Measurements from ENCODE around the gene FRMD4A. TPM values are rescaled to one million over a fixed set of nuclear protein-coding genes. Genes with fewer than 3 reads are reported as not detected.

Gene FRMD4A
- total and polyA plus RNA-seq, 2 of the 4 experiments (the other 2 are of a cell fraction) = 30.3 to 68.8 TPM

DNA sequence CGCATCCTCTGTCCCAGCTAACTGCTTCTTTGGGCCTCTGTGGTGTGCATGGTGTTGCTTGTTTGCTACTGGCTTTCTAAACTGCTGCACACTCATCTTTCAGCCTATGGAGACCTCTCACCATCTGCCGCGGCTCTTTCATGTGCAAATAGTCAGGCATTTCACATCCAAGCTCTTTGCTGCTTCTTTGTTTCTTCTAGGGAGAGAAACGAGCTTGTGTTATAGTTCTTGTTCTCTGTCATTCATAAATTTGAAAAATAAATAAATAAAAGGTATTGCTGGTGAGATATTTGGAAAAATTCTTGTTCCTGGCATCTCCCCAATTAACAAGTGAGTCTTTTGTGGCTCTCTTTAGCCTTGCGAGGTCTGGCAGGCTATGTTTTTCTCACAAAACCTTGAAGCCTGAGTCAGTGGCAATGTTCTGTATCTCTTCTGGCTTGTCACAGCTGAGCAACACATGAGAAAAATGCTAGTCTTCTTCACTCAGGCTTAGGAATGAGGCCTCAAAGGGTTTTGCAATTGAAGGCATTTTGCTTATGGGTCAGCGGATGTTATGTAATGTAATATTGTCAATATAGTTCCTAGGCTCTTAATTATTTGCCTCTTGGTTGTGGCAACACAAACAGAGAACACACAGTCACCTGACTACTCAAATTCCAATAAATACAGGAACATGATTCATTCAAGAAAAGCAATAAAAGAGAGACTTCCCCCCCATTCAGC is 274.0 kb downstream of the FRMD4A start:
- intact Hi-C loops (cut with micrococcal nuclease) (no loop called here), in situ Hi-C loops (cut with MboI; ENCODE audit: low sequenced_read_pairs) (no loop called here), dilution Hi-C loops (cut with HindIII; ENCODE audit: low sequenced_read_pairs, unreplicated experiment) (no loop called here)
- H3K23ac ChIP-seq (ENCODE audit: low read depth, low read length) = peak overlapping the region; percentile 6; the same call in 1 of the 2 replicates
- no TSS peak for BruUV-seq (replicated peaks)
- H3K56ac ChIP-seq (ENCODE audit: extremely low read depth, insufficient read depth, low read length) = no peak overlapping the region; the same call in 1 of the 2 replicates
- peak overlapping the region; percentile 66 for H2BK5ac ChIP-seq (ENCODE audit: low read depth, low read length, poor library complexity, severe bottlenecking)
- H2AK9ac ChIP-seq (replicated peaks; ENCODE audit: low read depth, low read length, poor library complexity) = no peak overlapping the region
- no peak overlapping the region for H2AK5ac ChIP-seq (ENCODE audit: low read depth, low read length)
- H2BK20ac ChIP-seq (ENCODE audit: low read depth, low read length) = no peak overlapping the region; the same call in 1 of the 2 replicates
- H3K79me1 ChIP-seq (ENCODE audit: low read depth in 1 of 2, low read length in 2 of 2) = no peaks in the 10 kb centered on the region
- no peaks in the 10 kb centered on the region for H3K27me3 ChIP-seq (ENCODE audit: control insufficient read depth, insufficient read depth, low read length)
- H2BK15ac ChIP-seq (ENCODE audit: low read depth, low read length) = no peak overlapping the region
- H4K5ac ChIP-seq (ENCODE audit: low read depth, low read length) = peak overlapping the region; percentile 70
- ATAC-seq (ENCODE audit: low read depth) = peak; percentile 98
- H3K4me3 ChIP-seq (ENCODE audit: insufficient read depth, low read depth, low read length) = no peak overlapping the region
- H4K20me1 ChIP-seq (ENCODE audit: insufficient read depth, low read length) = no peaks in the 10 kb centered on the region
- H3K9ac ChIP-seq (ENCODE audit: low read depth, low read length) = peak overlapping the region; percentile 43
- peak; percentile 97 for DNase-seq
- 0 out of 2 replicates have a peak overlapping the region, but pooled peaks have one; percentile 40 for H2BK120ac ChIP-seq (ENCODE audit: low read depth, low read length)
- H3K27ac ChIP-seq (ENCODE audit: insufficient read depth, low read length) = peak overlapping the region; percentile 83
- ChIA-PET CTCF (interaction anchor here (0.6 kb wide), 1 partner anchor 280 kb away, joined by 3 read pairs; no protein-coding TSS in a partner anchor), POLR2A (ENCODE audit: unreplicated experiment) (interaction anchor here (0.6 kb wide), 1 partner anchor 92 kb away, joined by 7 read pairs; no protein-coding TSS in a partner anchor)
- H4K8ac ChIP-seq (ENCODE audit: low read depth in 2 of 2, low read length in 2 of 2) = peak overlapping the region in 1 of 2 experiments; percentile 34; a peak in 1 of 4 replicates
- H3K18ac ChIP-seq (ENCODE audit: low read depth, low read length) = peak overlapping the region; percentile 69
- peaks cover 2% of the 10 kb centered on the region; the same call in 1 of the 2 replicates for H3K9me3 ChIP-seq (ENCODE audit: control insufficient read depth, insufficient read depth, low read length)
- no peak overlapping the region for H2AFZ ChIP-seq (replicated peaks; ENCODE audit: low read length, poor library complexity)
- WGBS, 2 experiments (ENCODE audit: extremely low coverage in 2 of 2, insufficient read length in 1 of 2) = 0% methylated on average over 1 of the region's 6 CpGs; no CpG with 5 or more reads in 1 of the 2 experiments
- H3K14ac ChIP-seq (replicated peaks; ENCODE audit: low read depth, low read length) = peak overlapping the region; percentile 58; the same call in 1 of the 2 replicates
- no peak overlapping the region for H4K91ac ChIP-seq (ENCODE audit: insufficient read depth, low read depth, low read length)
- peaks cover 6% of the 10 kb centered on the region for H3K4me1 ChIP-seq (ENCODE audit: control insufficient read depth, insufficient read depth, low read length)
- H3K9me1 ChIP-seq (ENCODE audit: insufficient read depth, low read length) = peaks cover 5% of the 10 kb centered on the region; the same call in 1 of the 2 replicates
- H3K4ac ChIP-seq (ENCODE audit: low read depth, low read length) = peak overlapping the region; percentile 43
- no peaks in the 10 kb centered on the region for H3K36me3 ChIP-seq (ENCODE audit: control insufficient read depth, insufficient read depth, low read length)
- peak overlapping the region; percentile 67 for H3K4me2 ChIP-seq (ENCODE audit: low read depth, low read length)
- TF ChIP-seq CHD1 (IDR thresholded peaks at IDR 0.05; ENCODE audit: low read depth, low read length) = no peak
- TF ChIP-seq, protein P1, sequence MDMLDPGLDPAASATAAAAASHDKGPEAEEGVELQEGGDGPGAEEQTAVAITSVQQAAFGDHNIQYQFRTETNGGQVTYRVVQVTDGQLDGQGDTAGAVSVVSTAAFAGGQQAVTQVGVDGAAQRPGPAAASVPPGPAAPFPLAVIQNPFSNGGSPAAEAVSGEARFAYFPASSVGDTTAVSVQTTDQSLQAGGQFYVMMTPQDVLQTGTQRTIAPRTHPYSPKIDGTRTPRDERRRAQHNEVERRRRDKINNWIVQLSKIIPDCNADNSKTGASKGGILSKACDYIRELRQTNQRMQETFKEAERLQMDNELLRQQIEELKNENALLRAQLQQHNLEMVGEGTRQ (IDR thresholded peaks at IDR 0.05; ENCODE audit: low read depth, low read length) = peak; percentile 59; the same call in 1 of the 2 replicates
- TF ChIP-seq, protein P2, sequence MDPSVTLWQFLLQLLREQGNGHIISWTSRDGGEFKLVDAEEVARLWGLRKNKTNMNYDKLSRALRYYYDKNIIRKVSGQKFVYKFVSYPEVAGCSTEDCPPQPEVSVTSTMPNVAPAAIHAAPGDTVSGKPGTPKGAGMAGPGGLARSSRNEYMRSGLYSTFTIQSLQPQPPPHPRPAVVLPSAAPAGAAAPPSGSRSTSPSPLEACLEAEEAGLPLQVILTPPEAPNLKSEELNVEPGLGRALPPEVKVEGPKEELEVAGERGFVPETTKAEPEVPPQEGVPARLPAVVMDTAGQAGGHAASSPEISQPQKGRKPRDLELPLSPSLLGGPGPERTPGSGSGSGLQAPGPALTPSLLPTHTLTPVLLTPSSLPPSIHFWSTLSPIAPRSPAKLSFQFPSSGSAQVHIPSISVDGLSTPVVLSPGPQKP (IDR thresholded peaks at IDR 0.05; ENCODE audit: borderline replicate concordance, low read depth, low read length) = no peak
- no peak; the same call in 1 of the 2 replicates for TF ChIP-seq RFX5 (IDR thresholded peaks at IDR 0.05; ENCODE audit: low read depth, low read length)
- TF ChIP-seq BHLHE40 (IDR thresholded peaks at IDR 0.05; ENCODE audit: low read depth, low read length) = peak; percentile 88
- TF ChIP-seq MXI1 (IDR thresholded peaks at IDR 0.05; ENCODE audit: borderline replicate concordance, low read depth, low read length) = no peak
- TF ChIP-seq MAZ (IDR thresholded peaks at IDR 0.05; ENCODE audit: borderline replicate concordance, low read depth, low read length) = no peak
- peak; percentile 45 for TF ChIP-seq FOS (IDR thresholded peaks at IDR 0.05; ENCODE audit: low read depth, low read length)
- TF ChIP-seq CEBPB (IDR thresholded peaks at IDR 0.05; ENCODE audit: low read depth, low read length) = peak; percentile 97
- TF ChIP-seq RAD21 (IDR thresholded peaks at IDR 0.05; ENCODE audit: low read length) = peak; percentile 17; the same call in 1 of the 2 replicates
- TF ChIP-seq MAFK (IDR thresholded peaks at IDR 0.05; ENCODE audit: low read depth, low read length) = peak; percentile 42
- peak; percentile 68 for TF ChIP-seq RCOR1 (IDR thresholded peaks at IDR 0.05; ENCODE audit: insufficient replicate concordance, low read length)
- TF ChIP-seq POLR2A (IDR thresholded peaks at IDR 0.05; ENCODE audit: low read depth, low read length) = no peak
- no peak for TF ChIP-seq SMC3 (IDR thresholded peaks at IDR 0.05; ENCODE audit: low read depth, low read length)
- TF ChIP-seq NFE2L2 (IDR thresholded peaks at IDR 0.05; ENCODE audit: low read depth, low read length) = no peak

Data from IMR-90 (cell line).